CD14-positive monocyte (primary cell): ENCODE data around the gene ELMO1. TPM values are rescaled to one million over a fixed set of nuclear protein-coding genes. Genes with fewer than 3 reads are reported as not detected.

Experiments used
- DNase-seq, 3 donors: peaks; one replicate each; pipeline ENCODE4 v3.0.0-alpha.2; 2011 to 2022
- H2AFZ ChIP-seq: 2 replicates; pipeline ENCODE4 v1.6.0; 2012; ENCODE audit warnings: mild to moderate bottlenecking, low read depth, low read length, inconsistent platforms; ENCODE audit not compliant: insufficient read depth, poor library complexity, severe bottlenecking
- H3K27ac ChIP-seq, 2 donors: 1 replicate in 1 of 2; 2 replicates in 1 of 2; pipeline ENCODE4 v1.5.1; 2012 to 2013; ENCODE audit warnings: low read length in 2 of 2, control low read depth in 1 of 2, inconsistent platforms in 1 of 2, low read depth in 1 of 2, mild to moderate bottlenecking in 1 of 2
- H3K27me3 ChIP-seq, 2 donors: one replicate each; pipeline versions ENCODE4 v1.6.0 to v1.6.1; 2011 to 2013; ENCODE audit warnings: low read length in 2 of 2; ENCODE audit not compliant: control insufficient read depth in 2 of 2, insufficient read depth in 2 of 2
- H3K36me3 ChIP-seq, 2 donors: replicated peaks in 1 of 2; 1 replicate in 1 of 2; 2 replicates in 1 of 2; pipeline versions ENCODE4 v1.5.1 to v1.6.1; 2012 to 2013; ENCODE audit warnings: low read length in 2 of 2, control low read depth in 1 of 2, inconsistent platforms in 1 of 2, mild to moderate bottlenecking in 1 of 2; ENCODE audit not compliant: insufficient read depth in 2 of 2, control insufficient read depth in 1 of 2
- H3K4me1 ChIP-seq, 2 donors: 1 replicate in 1 of 2; 2 replicates in 1 of 2; pipeline versions ENCODE4 v1.5.1 to v1.6.1; 2012 to 2013; ENCODE audit warnings: low read length in 2 of 2, control low read depth in 1 of 2, inconsistent platforms in 1 of 2, mild to moderate bottlenecking in 1 of 2, moderate library complexity in 1 of 2; ENCODE audit not compliant: insufficient read depth in 2 of 2, control insufficient read depth in 1 of 2
- H3K4me2 ChIP-seq: replicated peaks from 2 replicates; pipeline ENCODE3; 2012; ENCODE audit warnings: low read length, moderate library complexity, mild to moderate bottlenecking; ENCODE audit not compliant: poor library complexity, severe bottlenecking; ENCODE audit errors: extremely low read depth
- H3K4me3 ChIP-seq, 3 experiments: fragments of 200-600 bp in 1 of 3; sonication (generic) in 1 of 3; replicated peaks in 1 of 3; 1 replicate in 2 of 3; 2 replicates in 1 of 3; pipeline ENCODE4 v1.5.1; 2011 to 2013; ENCODE audit warnings: low read length in 3 of 3, mild to moderate bottlenecking in 3 of 3, control low read depth in 2 of 3, low read depth in 2 of 3, inconsistent platforms in 1 of 3, moderate library complexity in 1 of 3
- H3K79me2 ChIP-seq: 2 replicates; pipeline ENCODE4 v1.6.0; 2012; ENCODE audit warnings: mild to moderate bottlenecking, control low read depth, inconsistent platforms, low read length, moderate library complexity; ENCODE audit not compliant: insufficient read depth
- H3K9ac ChIP-seq: 2 replicates; pipeline ENCODE4 v1.6.0; 2017; ENCODE audit warnings: low read length, mild to moderate bottlenecking; ENCODE audit not compliant: insufficient read depth, poor library complexity, severe bottlenecking
- H3K9me3 ChIP-seq, 2 donors: replicated peaks in 1 of 2; 1 replicate in 1 of 2; 2 replicates in 1 of 2; pipeline versions ENCODE4 v1.5.1 to v1.6.1; 2012 to 2013; ENCODE audit warnings: low read length in 2 of 2, control low read depth in 1 of 2; ENCODE audit not compliant: control insufficient read depth in 1 of 2, insufficient read depth in 1 of 2
- H4K20me1 ChIP-seq: 2 replicates; pipeline ENCODE4 v1.6.0; 2012; ENCODE audit warnings: mild to moderate bottlenecking, low read length, control low read depth, moderate library complexity; ENCODE audit not compliant: insufficient read depth
- H3K27ac Mint-ChIP-seq, 7 donors: one replicate each; pipeline ENCODE4 v1.8.0; 2020; ENCODE audit warnings: mild to moderate bottlenecking in 7 of 7, mixed read lengths in 7 of 7, moderate library complexity in 6 of 7, inconsistent platforms in 2 of 7
- H3K27me3 Mint-ChIP-seq, 3 donors: one replicate each; pipeline ENCODE4 v1.8.0; 2021 to 2022; ENCODE audit warnings: low read depth in 3 of 3, mild to moderate bottlenecking in 3 of 3, mixed read lengths in 3 of 3, moderate library complexity in 3 of 3, inconsistent platforms in 1 of 3
- H3K36me3 Mint-ChIP-seq, 2 donors: one replicate each; pipeline ENCODE4 v1.8.0; 2020; ENCODE audit warnings: mixed read lengths in 2 of 2, inconsistent platforms in 1 of 2, mild to moderate bottlenecking in 1 of 2
- H3K4me1 Mint-ChIP-seq: one replicate; pipeline ENCODE4 v1.8.0; 2020; ENCODE audit warnings: mild to moderate bottlenecking, mixed read lengths
- H3K4me3 Mint-ChIP-seq, 2 donors: one replicate each; pipeline ENCODE4 v1.8.0; 2020; ENCODE audit warnings: mild to moderate bottlenecking in 2 of 2, mixed read lengths in 2 of 2, moderate library complexity in 1 of 2
- H3K9me3 Mint-ChIP-seq, 7 donors: one replicate each; pipeline ENCODE4 v1.8.0; 2020 to 2022; ENCODE audit warnings: mixed read lengths in 7 of 7, mild to moderate bottlenecking in 6 of 7, moderate library complexity in 6 of 7, inconsistent platforms in 2 of 7
- CTCF ChIP-seq: fragments of 200-600 bp; IDR thresholded peaks from one replicate; pipeline ENCODE4 v1.8.0; 2022; ENCODE audit warnings: antibody characterized with exemption, mild to moderate bottlenecking
- WGBS: methylation state at CpG from one replicate; pipeline ENCODE4 v1.1.5; 2013; ENCODE audit warnings: missing lambda C conversion rate; ENCODE audit not compliant: insufficient coverage; 5-methylcytosine and 5-hydroxymethylcytosine counted together
- intact Hi-C, 2 donors: fragments of 100-400 bp; cut with micrococcal nuclease; formaldehyde crosslinking; loops; one replicate each; pipeline versions ENCODE4 v1.15.0 to v1.15.1; 2023
- polyA plus RNA-seq, 3 donors: library from polyadenylated mRNA; depleted of rRNA in 1 of 3; unstranded in 2 of 3; stranded (reverse) in 1 of 3; fragments of 300-500 nt in 2 of 3; fragments of >200 nt in 1 of 3; fragmentation: Illumina TruSeq in 2 of 3; gene quantifications; 1 replicate in 2 of 3; 2 replicates in 1 of 3; pipeline ENCODE4 v1.2.3, GENCODE V29; 2012 to 2021

ELMO1 gene
- polyA plus RNA-seq, 3 donors, result 46.6 to 50.2 (median 46.7) TPM

- Histone ChIP-seq H3K27me3 (no peaks in the 10 kb centered on the region), H3K4me2 (no peak overlapping the region), H3K4me1 (peaks cover 47 to 61% of the 10 kb centered on the region in 2 donors), H3K27ac (no peak overlapping the region), H3K9ac (no peak overlapping the region), H3K79me2 (peaks cover 12% of the 10 kb centered on the region), H2AFZ (no peak overlapping the region), H3K36me3 (no peaks in the 10 kb centered on the region), H3K9me3 (no peaks in the 10 kb centered on the region), H4K20me1 (peaks cover 17% of the 10 kb centered on the region), H3K4me3 (no peak overlapping the region)
- H3K27me3 Mint-ChIP-seq, result no peaks in the 10 kb centered on the region
- intact Hi-C loops, result no loop called here
- DNase-seq, result no peak
- H3K4me1 Mint-ChIP-seq, result peaks cover 45% of the 10 kb centered on the region
- H3K27ac Mint-ChIP-seq, result peak overlapping the region in 4 of 7 donors; percentile 11 to 69 (median 20)
- H3K9me3 Mint-ChIP-seq, result peaks cover 0 to 2% (median 0%) of the 10 kb centered on the region in 7 donors
- H3K36me3 Mint-ChIP-seq, result peaks cover 11 to 28% of the 10 kb centered on the region in 2 donors
- WGBS, result 100% methylated on average over 2 of the region's 5 CpGs
- H3K4me3 Mint-ChIP-seq, result no peak overlapping the region
- TF ChIP-seq CTCF, result no peak
Observed at GRCh38 chr7:36970551-36971514, 477.8 kb downstream of the ELMO1 start.

- no peak for TF ChIP-seq CTCF
- peak overlapping the region in 6 of 7 donors; percentile 17 to 84 (median 60) for H3K27ac Mint-ChIP-seq
Observed at GRCh38 chr7:36969376-36969775, 479.3 kb downstream of the ELMO1 start.

More at GRCh38 chr7:36969376-36969775, 479.3 kb downstream of the ELMO1 start:
- Mint-ChIP-seq H3K27me3 (no peaks in the 10 kb centered on the region), H3K9me3 (peaks cover 0 to 2% (median 0%) of the 10 kb centered on the region in 7 donors), H3K36me3 (peaks cover 5 to 15% of the 10 kb centered on the region in 2 donors), H3K4me1 (peaks cover 48% of the 10 kb centered on the region), H3K4me3 (peak overlapping the region; percentile 1 to 63)
- H3K27ac ChIP-seq, result no peak overlapping the region
- peak overlapping the region in 1 of 3 experiments; percentile 23 for H3K4me3 ChIP-seq
- no peaks in the 10 kb centered on the region for H3K36me3 ChIP-seq
- H2AFZ ChIP-seq, result no peak overlapping the region
- H4K20me1 ChIP-seq, result peaks cover 30% of the 10 kb centered on the region
- intact Hi-C loops, result loop anchor here in 1 of 2 donors (10.0 kb wide), 1 partner anchor 215 kb away; no protein-coding TSS in a partner anchor
- no peaks in the 10 kb centered on the region for H3K27me3 ChIP-seq
- peak overlapping the region; percentile 9 for H3K4me2 ChIP-seq
- H3K4me1 ChIP-seq, result peaks cover 47 to 61% of the 10 kb centered on the region in 2 donors
- H3K9me3 ChIP-seq, result no peaks in the 10 kb centered on the region
- no peak overlapping the region for H3K9ac ChIP-seq
- H3K79me2 ChIP-seq, result peaks cover 12% of the 10 kb centered on the region
- DNase-seq, result peak; percentile 79 to 86 (median 85)
